Measurements from ENCODE around the gene BPIFB6.

Gene BPIFB6

DNA sequence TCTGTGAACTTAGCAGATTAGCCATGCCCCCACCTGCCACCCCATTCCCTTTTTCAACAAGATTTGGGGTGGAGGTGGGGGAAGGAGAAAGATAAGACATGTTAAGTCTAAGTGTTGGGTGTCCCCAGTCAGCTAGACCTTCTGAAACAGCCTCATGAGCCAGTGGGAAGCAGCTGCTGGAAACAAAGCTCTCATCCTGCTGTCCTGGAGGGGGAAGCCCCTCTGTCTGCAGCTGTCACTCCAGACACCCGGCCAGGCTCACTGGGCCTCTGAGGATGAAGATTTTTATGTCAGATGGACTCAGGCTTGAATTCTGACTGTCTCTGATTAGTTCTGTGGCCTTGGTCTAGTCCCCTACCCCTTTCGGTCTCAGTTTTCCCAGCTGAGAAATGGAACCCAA, 23.3 kb downstream of the BPIFB6 start:
- Histone ChIP-seq H3K4me3 (ENCODE audit: low read depth, low read length) (no peak overlapping the region), H3K9me3 (ENCODE audit: control insufficient read depth, insufficient read depth, low read depth, low read length) (no peaks in the 10 kb centered on the region), H3K36me3 (ENCODE audit: control insufficient read depth, insufficient read depth, low read length) (no peaks in the 10 kb centered on the region), H3K27me3 (ENCODE audit: control insufficient read depth, insufficient read depth, low read length) (no peaks in the 10 kb centered on the region), H3K27ac (ENCODE audit: low read depth, low read length) (no peak overlapping the region), H3K4me1 (ENCODE audit: control insufficient read depth, insufficient read depth, low read length) (peaks cover 5% of the 10 kb centered on the region; the same call in 1 of the 2 replicates), H3K9ac (ENCODE audit: low read length) (no peak overlapping the region)

DNA sequence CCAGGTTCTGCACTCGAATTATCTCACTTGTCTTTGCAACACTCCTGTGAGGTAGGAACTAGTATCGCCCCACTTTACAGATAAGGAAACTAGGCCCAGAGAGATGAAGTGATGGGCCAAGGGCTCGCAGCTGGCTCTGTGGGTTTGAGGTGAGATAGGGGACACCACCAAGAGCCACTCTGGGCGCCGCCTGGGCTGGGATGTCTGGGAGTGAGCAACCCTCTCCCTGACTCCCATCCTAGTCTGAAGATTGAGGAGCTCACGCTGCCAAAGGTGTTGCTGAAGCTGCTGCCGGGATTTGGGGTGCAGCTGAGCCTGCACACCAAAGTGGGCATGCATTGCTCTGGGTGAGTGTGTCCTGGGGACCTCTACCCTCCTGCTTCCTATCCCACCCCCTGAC, 27.7 kb downstream of the BPIFB6 start:
- no peak overlapping the region for H3K9ac ChIP-seq (ENCODE audit: low read length)
- no peak overlapping the region for H3K4me3 ChIP-seq (ENCODE audit: low read depth, low read length)
- H3K4me1 ChIP-seq (ENCODE audit: control insufficient read depth, insufficient read depth, low read length), result no peaks in the 10 kb centered on the region; the same call in 1 of the 2 replicates
- no peak overlapping the region for H3K27ac ChIP-seq (ENCODE audit: low read depth, low read length)
- H3K27me3 ChIP-seq (ENCODE audit: control insufficient read depth, insufficient read depth, low read length), result no peaks in the 10 kb centered on the region
- H3K36me3 ChIP-seq (ENCODE audit: control insufficient read depth, insufficient read depth, low read length), result no peaks in the 10 kb centered on the region
- no peaks in the 10 kb centered on the region for H3K9me3 ChIP-seq (ENCODE audit: control insufficient read depth, insufficient read depth, low read depth, low read length)

DNA sequence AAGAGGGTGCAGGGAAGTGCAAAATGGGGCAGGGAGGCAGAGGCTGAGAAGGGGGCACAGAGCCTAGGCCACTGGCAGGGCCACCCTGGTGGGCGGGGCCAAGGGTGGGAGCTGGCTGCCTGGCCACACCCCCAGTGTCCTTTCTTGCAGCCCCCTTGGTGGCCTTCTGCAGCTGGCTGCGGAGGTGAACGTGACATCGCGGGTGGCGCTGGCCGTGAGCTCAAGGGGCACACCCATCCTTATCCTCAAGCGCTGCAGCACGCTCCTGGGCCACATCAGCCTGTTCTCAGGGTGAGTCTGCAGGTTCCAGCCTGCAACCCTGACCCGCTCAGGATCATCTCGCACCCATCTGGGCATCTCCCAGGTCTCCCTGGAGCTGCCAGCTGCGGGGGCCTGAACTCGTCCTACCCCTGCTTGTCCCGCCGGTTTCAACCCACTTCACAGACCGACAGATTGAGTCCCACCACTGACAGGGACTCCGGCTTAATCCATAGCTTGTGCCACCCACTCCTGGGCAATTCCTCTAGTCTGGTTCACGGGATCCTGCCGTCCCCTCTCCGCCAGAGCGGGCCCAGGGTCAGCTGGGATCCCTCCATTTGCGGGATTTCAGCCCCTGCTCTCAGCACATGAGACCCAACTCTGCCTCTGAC, 28.4 kb downstream of the BPIFB6 start:
- H3K27me3 ChIP-seq (ENCODE audit: control insufficient read depth, insufficient read depth, low read length), result no peaks in the 10 kb centered on the region
- H3K4me3 ChIP-seq (ENCODE audit: low read depth, low read length), result no peak overlapping the region
- H3K9ac ChIP-seq (ENCODE audit: low read length), result no peak overlapping the region
- H3K4me1 ChIP-seq (ENCODE audit: control insufficient read depth, insufficient read depth, low read length), result no peaks in the 10 kb centered on the region; the same call in 1 of the 2 replicates
- H3K9me3 ChIP-seq (ENCODE audit: control insufficient read depth, insufficient read depth, low read depth, low read length), result no peaks in the 10 kb centered on the region
- no peak overlapping the region for H3K27ac ChIP-seq (ENCODE audit: low read depth, low read length)
- no peaks in the 10 kb centered on the region for H3K36me3 ChIP-seq (ENCODE audit: control insufficient read depth, insufficient read depth, low read length)

DNA sequence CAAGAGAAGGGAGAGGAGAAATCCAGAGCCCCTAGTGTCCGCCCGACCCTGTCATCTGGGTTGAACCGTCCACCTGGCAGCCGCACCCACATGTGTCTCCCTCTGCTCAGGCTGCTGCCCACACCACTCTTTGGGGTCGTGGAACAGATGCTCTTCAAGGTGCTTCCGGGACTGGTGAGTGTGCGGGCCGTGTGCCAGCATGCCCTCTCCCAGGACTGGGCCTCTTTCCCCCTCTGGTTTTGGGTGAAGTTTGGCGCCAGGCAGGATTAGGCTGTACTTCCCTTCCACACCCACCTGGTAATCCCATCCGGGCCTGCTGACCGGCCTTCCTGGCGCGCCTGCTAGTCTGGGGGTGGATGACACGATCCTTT, 30.2 kb downstream of the BPIFB6 start:
- no peaks in the 10 kb centered on the region for H3K27me3 ChIP-seq (ENCODE audit: control insufficient read depth, insufficient read depth, low read length)
- no peak overlapping the region for H3K4me3 ChIP-seq (ENCODE audit: low read depth, low read length)
- no peaks in the 10 kb centered on the region for H3K9me3 ChIP-seq (ENCODE audit: control insufficient read depth, insufficient read depth, low read depth, low read length)
- no peak overlapping the region for H3K27ac ChIP-seq (ENCODE audit: low read depth, low read length)
- no peak overlapping the region for H3K9ac ChIP-seq (ENCODE audit: low read length)
- no peaks in the 10 kb centered on the region for H3K36me3 ChIP-seq (ENCODE audit: control insufficient read depth, insufficient read depth, low read length)
- no peaks in the 10 kb centered on the region for H3K4me1 ChIP-seq (ENCODE audit: control insufficient read depth, insufficient read depth, low read length)

DNA sequence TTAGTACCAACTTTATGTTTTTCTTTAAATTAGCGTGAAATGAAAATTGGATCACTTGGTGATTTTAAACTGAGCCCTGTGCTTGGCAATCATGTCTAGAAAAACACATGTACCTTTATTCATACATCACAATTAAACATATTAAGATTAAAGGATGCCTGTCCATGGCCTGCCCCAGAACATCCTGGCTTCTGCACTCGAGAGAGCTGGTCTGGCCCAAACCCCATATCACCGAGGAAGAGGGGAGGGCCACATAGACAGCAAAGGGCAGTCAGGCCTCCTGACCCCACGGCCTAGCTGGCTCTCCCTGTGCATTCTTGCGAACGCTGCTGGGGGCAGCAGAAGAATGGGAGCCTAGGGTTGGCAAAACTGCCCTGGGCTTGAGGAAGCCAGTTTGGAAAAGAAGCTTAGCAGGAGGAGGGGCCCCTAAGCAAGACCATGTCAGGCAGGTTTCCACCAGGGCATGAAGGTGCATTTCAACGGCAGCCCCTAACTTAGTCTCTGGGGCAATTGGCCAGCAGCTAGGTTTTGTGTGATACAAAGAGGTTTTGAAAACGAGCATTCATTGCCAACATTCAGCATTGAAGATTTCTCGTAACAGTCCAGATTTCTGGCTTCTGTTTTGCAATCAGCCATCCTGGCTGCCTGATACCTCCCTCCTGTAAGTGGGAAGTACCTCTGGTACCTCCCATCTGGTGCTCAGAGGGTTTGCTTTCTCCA, 30.8 kb downstream of the BPIFB6 start:
- Histone ChIP-seq H3K4me1 (ENCODE audit: control insufficient read depth, insufficient read depth, low read length) (no peaks in the 10 kb centered on the region), H3K36me3 (ENCODE audit: control insufficient read depth, insufficient read depth, low read length) (no peaks in the 10 kb centered on the region), H3K27ac (ENCODE audit: low read depth, low read length) (no peak overlapping the region), H3K4me3 (ENCODE audit: low read depth, low read length) (no peak overlapping the region), H3K9ac (ENCODE audit: low read length) (no peak overlapping the region), H3K27me3 (ENCODE audit: control insufficient read depth, insufficient read depth, low read length) (no peaks in the 10 kb centered on the region), H3K9me3 (ENCODE audit: control insufficient read depth, insufficient read depth, low read depth, low read length) (no peaks in the 10 kb centered on the region)

DNA sequence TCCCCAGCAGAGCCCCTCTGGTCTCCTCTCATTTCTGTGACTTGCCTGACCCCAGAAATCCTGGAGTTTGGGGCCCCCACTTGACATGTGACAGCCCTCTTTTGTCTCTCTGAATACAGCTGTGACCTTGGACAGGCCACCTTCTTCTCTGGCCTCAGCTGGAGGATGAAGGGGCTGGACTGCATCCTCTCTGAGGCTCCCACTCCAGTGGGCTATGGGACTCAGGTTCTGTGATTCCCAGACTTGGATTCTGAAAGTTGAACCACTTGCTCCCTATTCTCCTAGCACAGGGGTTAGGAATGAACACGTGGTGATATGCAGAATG, 31.3 kb downstream of the BPIFB6 start:
- no peaks in the 10 kb centered on the region for H3K27me3 ChIP-seq (ENCODE audit: control insufficient read depth, insufficient read depth, low read length)
- no peaks in the 10 kb centered on the region for H3K4me1 ChIP-seq (ENCODE audit: control insufficient read depth, insufficient read depth, low read length)
- no peak overlapping the region for H3K4me3 ChIP-seq (ENCODE audit: low read depth, low read length)
- no peaks in the 10 kb centered on the region for H3K9me3 ChIP-seq (ENCODE audit: control insufficient read depth, insufficient read depth, low read depth, low read length)
- H3K36me3 ChIP-seq (ENCODE audit: control insufficient read depth, insufficient read depth, low read length), result no peaks in the 10 kb centered on the region
- no peak overlapping the region for H3K9ac ChIP-seq (ENCODE audit: low read length)
- no peak overlapping the region for H3K27ac ChIP-seq (ENCODE audit: low read depth, low read length)

DNA sequence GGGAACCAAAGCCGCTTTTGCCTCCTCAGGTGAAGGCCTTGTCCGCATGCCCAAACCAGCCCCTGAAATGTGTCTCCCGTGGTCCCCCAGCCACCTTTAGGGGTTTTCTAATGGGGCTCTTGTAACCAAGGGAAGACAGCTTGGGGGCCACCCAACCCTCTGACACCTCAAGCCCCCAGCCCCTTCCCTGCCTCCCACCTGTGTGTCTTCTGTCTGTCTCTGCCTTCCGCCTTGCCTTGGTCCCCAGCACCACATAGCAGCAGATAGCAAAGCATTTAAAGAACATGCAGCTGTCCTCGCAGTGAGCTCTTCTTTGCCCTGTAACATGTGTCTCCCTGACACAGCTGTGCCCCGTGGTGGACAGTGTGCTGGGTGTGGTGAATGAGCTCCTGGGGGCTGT, 31.8 kb downstream of the BPIFB6 start:
- Histone ChIP-seq H3K27ac (ENCODE audit: low read depth, low read length) (no peak overlapping the region), H3K4me1 (ENCODE audit: control insufficient read depth, insufficient read depth, low read length) (no peaks in the 10 kb centered on the region), H3K36me3 (ENCODE audit: control insufficient read depth, insufficient read depth, low read length) (no peaks in the 10 kb centered on the region), H3K9ac (ENCODE audit: low read length) (no peak overlapping the region), H3K4me3 (ENCODE audit: low read depth, low read length) (no peak overlapping the region), H3K9me3 (ENCODE audit: control insufficient read depth, insufficient read depth, low read depth, low read length) (no peaks in the 10 kb centered on the region), H3K27me3 (ENCODE audit: control insufficient read depth, insufficient read depth, low read length) (no peaks in the 10 kb centered on the region)

DNA sequence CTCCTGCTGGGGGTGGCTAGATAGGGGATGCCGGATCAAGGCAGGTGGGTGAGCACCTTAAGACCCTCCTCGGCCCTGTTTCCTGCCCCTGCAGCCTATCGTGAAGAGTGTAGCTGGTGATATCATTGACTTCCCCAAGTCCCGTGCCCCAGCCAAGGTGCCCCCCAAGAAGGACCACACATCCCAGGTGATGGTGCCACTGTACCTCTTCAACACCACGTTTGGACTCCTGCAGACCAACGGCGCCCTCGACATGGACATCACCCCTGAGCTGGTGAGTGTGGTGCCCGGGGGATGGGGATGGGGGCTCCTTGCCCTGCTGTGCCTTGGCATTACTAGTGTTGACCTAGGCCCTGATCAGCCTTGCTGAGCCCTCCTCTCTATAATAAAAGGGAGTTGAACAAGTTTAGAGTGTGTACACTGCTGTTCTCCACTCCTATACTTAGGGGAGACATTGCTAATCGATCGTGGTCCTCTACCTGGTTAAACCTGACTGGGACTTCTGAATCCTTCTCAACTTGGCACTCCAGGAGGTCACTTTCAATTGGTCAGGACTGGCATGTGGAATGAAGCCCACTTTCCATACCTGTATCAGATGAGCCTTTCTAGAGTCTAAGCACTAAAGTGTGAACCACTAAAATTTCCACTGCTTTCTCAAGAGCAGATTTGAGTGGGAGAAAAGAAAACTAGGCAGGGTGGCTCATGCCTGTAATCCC, 33.3 kb downstream of the BPIFB6 start:
- H3K4me1 ChIP-seq (ENCODE audit: control insufficient read depth, insufficient read depth, low read length), result no peaks in the 10 kb centered on the region
- no peaks in the 10 kb centered on the region for H3K27me3 ChIP-seq (ENCODE audit: control insufficient read depth, insufficient read depth, low read length)
- H3K9ac ChIP-seq (ENCODE audit: low read length), result no peak overlapping the region
- H3K9me3 ChIP-seq (ENCODE audit: control insufficient read depth, insufficient read depth, low read depth, low read length), result no peaks in the 10 kb centered on the region
- no peaks in the 10 kb centered on the region for H3K36me3 ChIP-seq (ENCODE audit: control insufficient read depth, insufficient read depth, low read length)
- H3K4me3 ChIP-seq (ENCODE audit: low read depth, low read length), result no peak overlapping the region
- H3K27ac ChIP-seq (ENCODE audit: low read depth, low read length), result no peak overlapping the region

DNA sequence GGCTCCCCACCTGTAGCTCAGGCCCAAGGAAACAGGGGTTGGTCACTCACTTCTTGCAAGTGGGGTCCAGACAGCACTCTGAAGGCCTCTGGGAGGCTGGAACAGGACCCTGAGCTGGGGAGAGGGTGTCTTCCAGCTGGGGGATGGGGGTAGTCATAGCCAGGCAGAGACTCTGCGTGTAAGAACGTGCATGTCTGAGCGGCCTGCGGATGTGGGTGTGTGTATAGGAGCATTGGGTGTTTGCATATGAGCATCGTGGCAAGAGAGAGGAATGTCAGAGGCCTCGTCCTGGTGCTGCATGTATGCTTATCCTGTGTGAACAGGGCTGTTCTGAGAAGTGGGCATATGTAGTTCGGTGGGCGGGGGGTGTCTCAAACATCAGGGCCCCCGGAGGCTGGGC, 34.3 kb downstream of the BPIFB6 start:
- H3K9ac ChIP-seq (ENCODE audit: low read length), result no peak overlapping the region
- no peaks in the 10 kb centered on the region for H3K4me1 ChIP-seq (ENCODE audit: control insufficient read depth, insufficient read depth, low read length)
- H3K27ac ChIP-seq (ENCODE audit: low read depth, low read length), result no peak overlapping the region
- no peaks in the 10 kb centered on the region for H3K36me3 ChIP-seq (ENCODE audit: control insufficient read depth, insufficient read depth, low read length)
- H3K4me3 ChIP-seq (ENCODE audit: low read depth, low read length), result no peak overlapping the region
- H3K9me3 ChIP-seq (ENCODE audit: control insufficient read depth, insufficient read depth, low read depth, low read length), result no peaks in the 10 kb centered on the region
- H3K27me3 ChIP-seq (ENCODE audit: control insufficient read depth, insufficient read depth, low read length), result no peaks in the 10 kb centered on the region

DNA sequence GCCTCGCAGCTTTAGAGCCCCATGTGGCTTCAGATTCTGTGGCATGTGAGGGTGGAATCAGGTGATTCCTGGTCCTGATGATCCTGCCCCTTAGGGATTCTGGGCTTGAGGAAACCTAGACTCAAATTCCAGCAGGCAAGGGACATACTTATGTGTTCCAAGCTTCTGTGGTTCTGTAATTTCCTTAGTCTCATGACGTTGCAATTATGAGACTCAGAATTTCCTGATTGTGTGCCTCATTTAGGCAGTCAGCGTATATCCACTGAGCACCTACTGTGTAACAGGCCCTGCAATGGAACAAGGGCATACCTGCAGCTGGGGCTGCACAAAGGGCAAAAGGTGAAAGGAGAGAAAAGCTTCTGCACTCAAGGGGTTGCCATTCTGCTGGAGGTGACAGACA, 36.4 kb downstream of the BPIFB6 start:
- Histone ChIP-seq H3K4me3 (ENCODE audit: low read depth, low read length) (no peak overlapping the region), H3K27me3 (ENCODE audit: control insufficient read depth, insufficient read depth, low read length) (no peaks in the 10 kb centered on the region), H3K9ac (ENCODE audit: low read length) (no peak overlapping the region), H3K36me3 (ENCODE audit: control insufficient read depth, insufficient read depth, low read length) (no peaks in the 10 kb centered on the region), H3K4me1 (ENCODE audit: control insufficient read depth, insufficient read depth, low read length) (no peaks in the 10 kb centered on the region), H3K27ac (ENCODE audit: low read depth, low read length) (no peak overlapping the region), H3K9me3 (ENCODE audit: control insufficient read depth, insufficient read depth, low read depth, low read length) (no peaks in the 10 kb centered on the region)

DNA sequence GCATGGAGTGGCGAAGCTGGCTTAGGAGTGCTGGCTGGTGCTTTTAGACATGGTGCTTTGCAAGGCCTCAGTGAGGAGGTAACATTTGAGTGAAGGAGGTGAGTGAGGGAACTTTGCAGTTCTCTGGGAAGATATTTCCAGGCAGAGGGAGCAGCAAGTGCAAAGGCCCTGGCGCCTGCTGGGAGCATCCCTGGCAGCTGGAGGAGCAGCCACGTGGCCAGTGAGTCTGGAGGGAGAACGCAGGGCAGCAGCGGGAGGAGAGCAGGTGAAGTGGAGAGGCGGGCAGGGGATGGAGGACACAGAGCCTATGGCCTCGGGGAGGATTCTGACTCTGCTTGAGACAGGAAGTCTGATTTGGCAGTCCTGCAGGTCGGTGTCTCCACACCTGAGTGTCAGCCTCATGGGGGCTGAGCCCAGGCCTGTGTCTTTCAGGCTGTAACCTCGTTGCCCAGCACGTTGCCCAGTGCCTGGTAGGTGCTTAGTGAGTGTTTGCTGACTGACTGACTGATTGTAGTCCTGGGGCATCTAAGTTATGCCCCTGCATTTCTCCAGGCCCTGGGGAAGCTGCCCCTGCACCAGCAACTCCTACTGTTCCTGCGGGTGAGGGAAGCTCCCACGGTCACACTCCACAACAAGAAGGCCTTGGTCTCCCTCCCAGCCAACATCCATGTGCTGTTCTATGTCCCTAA, 36.9 kb downstream of the BPIFB6 start:
- H3K4me1 ChIP-seq (ENCODE audit: control insufficient read depth, insufficient read depth, low read length), result no peaks in the 10 kb centered on the region
- H3K36me3 ChIP-seq (ENCODE audit: control insufficient read depth, insufficient read depth, low read length), result no peaks in the 10 kb centered on the region
- no peak overlapping the region for H3K4me3 ChIP-seq (ENCODE audit: low read depth, low read length)
- H3K27ac ChIP-seq (ENCODE audit: low read depth, low read length), result no peak overlapping the region
- no peak overlapping the region for H3K9ac ChIP-seq (ENCODE audit: low read length)
- no peaks in the 10 kb centered on the region for H3K27me3 ChIP-seq (ENCODE audit: control insufficient read depth, insufficient read depth, low read length)
- no peaks in the 10 kb centered on the region for H3K9me3 ChIP-seq (ENCODE audit: control insufficient read depth, insufficient read depth, low read depth, low read length)
